Right atrium auricular region (tissue), 2 donors: ENCODE results near the gene FSIP1. TPM values are rescaled to one million over a fixed set of nuclear protein-coding genes. Genes with fewer than 3 reads are reported as not detected.

Source experiments
- DNase-seq: peaks from one replicate; pipeline ENCODE4 v3.0.0-alpha.2; 2019; ENCODE audit warnings: low spot score
- H3K27ac ChIP-seq, 2 donors: fragments of 200-600 bp; sonication (generic); 1 replicate in 1 of 2; 2 replicates in 1 of 2; pipeline ENCODE4 v1.5.1; 2016 to 2019
- H3K27me3 ChIP-seq, 2 donors: fragments of 200-600 bp; sonication (generic); one replicate each; pipeline versions ENCODE4 v1.5.1 to v1.6.0; 2017 to 2019
- H3K36me3 ChIP-seq: fragments of 200-600 bp; sonication (generic); one replicate; pipeline ENCODE4 v1.5.1; 2016
- H3K4me1 ChIP-seq, 2 donors: fragments of 200-600 bp; sonication (generic); one replicate each; pipeline versions ENCODE4 v1.5.1 to v1.6.0; 2017 to 2019
- H3K4me3 ChIP-seq, 2 donors: fragments of 200-600 bp; sonication (generic); 1 replicate in 1 of 2; 2 replicates in 1 of 2; pipeline ENCODE4 v1.5.1; 2017 to 2019; ENCODE audit warnings: mild to moderate bottlenecking in 1 of 2, moderate library complexity in 1 of 2
- H3K9me3 ChIP-seq, 2 donors: fragments of 200-600 bp; sonication (generic); one replicate each; pipeline ENCODE4 v1.5.1; 2019
- CTCF ChIP-seq, 2 donors: fragments of 200-600 bp; sonication (generic); IDR thresholded peaks; one replicate each; pipeline ENCODE4 v1.5.1; 2019; ENCODE audit warnings: antibody characterized with exemption in 2 of 2
- total RNA-seq, 2 donors: library from RNA; depleted of rRNA; stranded (reverse); fragments of >200 nt; gene quantifications; one replicate each; pipeline ENCODE4 v1.1.0, GENCODE V29; 2016

Gene FSIP1
- total RNA-seq, 2 donors from 2014 or later = 0.24 TPM; not detected in 1

GRCh38 chr15:39731266-39731665 is 51.4 kb downstream of the FSIP1 start:
- Histone ChIP-seq H3K9me3 (no peaks in the 10 kb centered on the region), H3K27me3 (no peaks in the 10 kb centered on the region), H3K27ac (no peak overlapping the region), H3K4me3 (no peak overlapping the region), H3K4me1 (no peaks in the 10 kb centered on the region), H3K36me3 (no peaks in the 10 kb centered on the region)
- TF ChIP-seq CTCF (IDR thresholded peaks at IDR 0.05) = no peak
- no peak for DNase-seq

GRCh38 chr15:39730552-39730951 is 52.1 kb downstream of the FSIP1 start:
- Histone ChIP-seq H3K4me1 (no peaks in the 10 kb centered on the region), H3K36me3 (no peaks in the 10 kb centered on the region), H3K4me3 (no peak overlapping the region), H3K27me3 (no peaks in the 10 kb centered on the region), H3K9me3 (no peaks in the 10 kb centered on the region), H3K27ac (no peak overlapping the region)
- DNase-seq = no peak
- TF ChIP-seq CTCF (IDR thresholded peaks at IDR 0.05) = no peak

GRCh38 chr15:39729500-39729899 is 53.1 kb downstream of the FSIP1 start:
- TF ChIP-seq CTCF (IDR thresholded peaks at IDR 0.05) = no peak
- no peak for DNase-seq
- H3K4me1 ChIP-seq = no peaks in the 10 kb centered on the region
- no peak overlapping the region for H3K27ac ChIP-seq
- no peak overlapping the region for H3K4me3 ChIP-seq
- H3K27me3 ChIP-seq = no peaks in the 10 kb centered on the region
- no peaks in the 10 kb centered on the region for H3K9me3 ChIP-seq
- no peaks in the 10 kb centered on the region for H3K36me3 ChIP-seq

GRCh38 chr15:39728845-39729244 is 53.8 kb downstream of the FSIP1 start:
- Histone ChIP-seq H3K4me3 (no peak overlapping the region), H3K9me3 (no peaks in the 10 kb centered on the region), H3K4me1 (no peaks in the 10 kb centered on the region), H3K27me3 (no peaks in the 10 kb centered on the region), H3K27ac (no peak overlapping the region), H3K36me3 (no peaks in the 10 kb centered on the region)
- no peak for DNase-seq
- no peak for TF ChIP-seq CTCF (IDR thresholded peaks at IDR 0.05)

- no peak overlapping the region for H3K4me3 ChIP-seq
- H3K9me3 ChIP-seq = no peaks in the 10 kb centered on the region
- no peak for TF ChIP-seq CTCF (IDR thresholded peaks at IDR 0.05)
- no peak for DNase-seq
- H3K36me3 ChIP-seq = no peaks in the 10 kb centered on the region
- no peaks in the 10 kb centered on the region for H3K27me3 ChIP-seq
- no peaks in the 10 kb centered on the region for H3K4me1 ChIP-seq
- H3K27ac ChIP-seq = no peak overlapping the region
Observed at GRCh38 chr15:39721893-39722292, 60.7 kb downstream of the FSIP1 start.
